HEK293 (cell line): Measurements from ENCODE around the gene POC1B.

Experiments used
- CTCF ChIP-seq: fragments of 450-650 bp; formaldehyde crosslinking; IDR thresholded peaks from 2 replicates; pipeline ENCODE4 v1.5.1; 2016; ENCODE audit warnings: missing biosample characterization, missing genetic modification characterization
- WT1 ChIP-seq: fragments of 450-650 bp; formaldehyde crosslinking; IDR thresholded peaks from 2 replicates; pipeline ENCODE4 v1.5.1; 2016; ENCODE audit warnings: missing biosample characterization, missing genetic modification characterization
- YY1 ChIP-seq: fragments of 450-650 bp; formaldehyde crosslinking; IDR thresholded peaks from 2 replicates; pipeline ENCODE4 v1.5.1; 2018; ENCODE audit warnings: missing biosample characterization, missing genetic modification characterization
- ZNF169 ChIP-seq: fragments of 450-650 bp; formaldehyde crosslinking; IDR thresholded peaks from 2 replicates; pipeline ENCODE4 v1.5.1; 2016; ENCODE audit warnings: missing biosample characterization, missing genetic modification characterization

- TF ChIP-seq CTCF (tag by site-specific recombination) (no peak), ZNF169 (tag by site-specific recombination) (no peak), YY1 (tag by site-specific recombination) (no peak), WT1 (no peak)
These were observed 11.1 kb downstream of the POC1B start for GRCh38 chr12:89514751-89515150.
